Neural progenitor cell (in vitro differentiated cells): ENCODE results near the gene RBMXL2. TPM values are rescaled to one million over a fixed set of nuclear protein-coding genes. Genes with fewer than 3 reads are reported as not detected.

ENCODE experiments used
- DNase-seq: peaks from one replicate; pipeline ENCODE4 v3.0.0-alpha.2; 2016; ENCODE audit warnings: low spot score
- H2AFZ ChIP-seq: fragments of 200-600 bp; sonication (generic); replicated peaks from 2 replicates; pipeline ENCODE4 v1.6.1; 2016; ENCODE audit warnings: antibody characterized with exemption
- H3F3A ChIP-seq: fragments of 200-600 bp; sonication (generic); 2 replicates; pipeline ENCODE4 v1.6.1; 2016; ENCODE audit warnings: antibody characterized with exemption, low read depth
- H3K27ac ChIP-seq: fragments of 200-600 bp; sonication (generic); 2 replicates; pipeline ENCODE4 v1.5.1; 2016; ENCODE audit warnings: mild to moderate bottlenecking
- H3K27me3 ChIP-seq: fragments of 200-600 bp; sonication (generic); 2 replicates; pipeline ENCODE4 v1.6.1; 2016; ENCODE audit warnings: mild to moderate bottlenecking, moderate library complexity
- H3K36me3 ChIP-seq: fragments of 200-600 bp; sonication (generic); 2 replicates; pipeline ENCODE4 v1.5.1; 2016
- H3K4me1 ChIP-seq: fragments of 200-600 bp; sonication (generic); 2 replicates; pipeline ENCODE4 v1.6.1; 2016; ENCODE audit warnings: mixed run types
- H3K4me2 ChIP-seq: fragments of 200-600 bp; sonication (generic); 2 replicates; pipeline ENCODE4 v1.6.1; 2016
- H3K4me3 ChIP-seq: fragments of 200-600 bp; sonication (generic); 2 replicates; pipeline ENCODE4 v1.5.1; 2016
- H3K79me2 ChIP-seq: fragments of 200-600 bp; sonication (generic); 2 replicates; pipeline ENCODE4 v1.6.1; 2016; ENCODE audit warnings: low read depth
- H3K9ac ChIP-seq: fragments of 200-600 bp; sonication (generic); 2 replicates; pipeline ENCODE4 v1.6.1; 2016
- H3K9me3 ChIP-seq: fragments of 200-600 bp; sonication (generic); 2 replicates; pipeline ENCODE4 v1.5.1; 2016; ENCODE audit warnings: low read depth
- H4K20me1 ChIP-seq: fragments of 200-600 bp; sonication (generic); 2 replicates; pipeline ENCODE4 v1.6.1; 2016; ENCODE audit warnings: low read depth
- H3K27ac Mint-ChIP-seq: 3 replicates; pipeline ENCODE4 v1.8.0; 2021; ENCODE audit warnings: mixed read lengths
- H3K27me3 Mint-ChIP-seq: 2 replicates; pipeline ENCODE4 v1.8.0; 2022; ENCODE audit warnings: low read depth, mild to moderate bottlenecking, inconsistent platforms, moderate library complexity, mixed read lengths; ENCODE audit not compliant: insufficient read depth
- H3K36me3 Mint-ChIP-seq: 3 replicates; pipeline ENCODE4 v1.8.0; 2021; ENCODE audit warnings: mixed read lengths
- H3K4me1 Mint-ChIP-seq: 3 replicates; pipeline ENCODE4 v1.8.0; 2021; ENCODE audit warnings: mixed read lengths
- H3K4me3 Mint-ChIP-seq: 3 replicates; pipeline ENCODE4 v1.8.0; 2021; ENCODE audit warnings: mild to moderate bottlenecking, moderate library complexity, mixed read lengths
- H3K9me3 Mint-ChIP-seq: 3 replicates; pipeline ENCODE4 v1.8.0; 2020; ENCODE audit warnings: mixed read lengths
- CTCF ChIP-seq: fragments of 200-600 bp; sonication (generic); IDR thresholded peaks from 2 replicates; pipeline ENCODE4 v1.5.1; 2017; ENCODE audit warnings: antibody characterized with exemption, mild to moderate bottlenecking
- EZH2 ChIP-seq: fragments of 200-600 bp; sonication (generic); IDR thresholded peaks from 2 replicates; pipeline ENCODE4 v1.6.1; 2017; ENCODE audit warnings: antibody characterized with exemption, mild to moderate bottlenecking, moderate library complexity
- EZH2phosphoT487 ChIP-seq: fragments of 200-600 bp; sonication (generic); IDR thresholded peaks from 2 replicates; pipeline ENCODE4 v1.6.1; 2017; ENCODE audit warnings: antibody characterized with exemption
- total RNA-seq: library from RNA; depleted of rRNA; stranded (reverse); fragments of >200 nt; gene quantifications from 2 replicates; pipeline ENCODE4 v1.2.3, GENCODE V29; 2015; ENCODE audit warnings: low replicate concordance

Gene RBMXL2
- total RNA-seq, 1 donor from 2014 or later, result not detected

DNA sequence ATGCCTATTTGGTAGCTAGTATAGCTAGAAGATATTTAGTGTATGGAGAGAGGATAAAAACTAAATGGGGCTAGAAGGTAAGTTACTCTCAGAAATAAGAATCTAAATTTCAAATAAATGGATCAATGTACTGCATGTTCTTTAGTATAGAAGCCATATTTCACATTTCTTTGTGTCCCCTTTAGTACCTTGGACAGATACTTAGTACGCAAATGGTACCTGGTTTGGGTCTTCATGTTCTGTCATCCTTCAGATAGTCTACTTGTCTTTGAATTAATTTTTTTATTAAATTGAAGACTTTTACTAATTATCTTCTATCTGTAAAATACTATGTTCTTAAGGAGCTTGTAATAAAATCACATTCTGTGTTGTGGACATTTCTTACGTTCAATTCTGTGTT is 26.3 kb upstream of the RBMXL2 start:
- H3K27ac ChIP-seq, result no peak overlapping the region
- peaks cover 5% of the 10 kb centered on the region for H3K4me1 ChIP-seq
- no peak overlapping the region for H3K4me3 ChIP-seq
- H3K36me3 ChIP-seq, result no peaks in the 10 kb centered on the region
- H2AFZ ChIP-seq, result no peak overlapping the region
- no peaks in the 10 kb centered on the region for H3K27me3 Mint-ChIP-seq
- no peaks in the 10 kb centered on the region for H3F3A ChIP-seq
- H3K79me2 ChIP-seq, result no peaks in the 10 kb centered on the region
- H3K27me3 ChIP-seq, result no peaks in the 10 kb centered on the region
- TF ChIP-seq EZH2 (no peak), CTCF (no peak), EZH2phosphoT487 (no peak)
- H3K36me3 Mint-ChIP-seq, result no peaks in the 10 kb centered on the region
- H3K4me2 ChIP-seq, result no peak overlapping the region
- H4K20me1 ChIP-seq, result no peaks in the 10 kb centered on the region
- no peak for DNase-seq
- no peaks in the 10 kb centered on the region for H3K4me1 Mint-ChIP-seq
- no peak overlapping the region for H3K27ac Mint-ChIP-seq
- no peak overlapping the region for H3K4me3 Mint-ChIP-seq
- H3K9me3 ChIP-seq, result no peaks in the 10 kb centered on the region
- no peaks in the 10 kb centered on the region for H3K9me3 Mint-ChIP-seq
- H3K9ac ChIP-seq, result no peak overlapping the region

- no peak overlapping the region for H3K27ac ChIP-seq
- H3K27me3 ChIP-seq, result no peaks in the 10 kb centered on the region
- no peaks in the 10 kb centered on the region for H3K9me3 ChIP-seq
- H4K20me1 ChIP-seq, result no peaks in the 10 kb centered on the region
- Mint-ChIP-seq H3K27ac (no peak overlapping the region), H3K4me1 (peaks cover 18% of the 10 kb centered on the region), H3K4me3 (no peak overlapping the region), H3K9me3 (peaks cover 3% of the 10 kb centered on the region), H3K27me3 (peaks cover 4% of the 10 kb centered on the region), H3K36me3 (no peaks in the 10 kb centered on the region)
- TF ChIP-seq EZH2phosphoT487, result no peak
- no peak for TF ChIP-seq CTCF
- TF ChIP-seq EZH2, result no peak
- H3K4me2 ChIP-seq, result no peak overlapping the region
- no peaks in the 10 kb centered on the region for H3K36me3 ChIP-seq
- H3K4me3 ChIP-seq, result no peak overlapping the region
- no peak overlapping the region for H2AFZ ChIP-seq
- no peaks in the 10 kb centered on the region for H3F3A ChIP-seq
- DNase-seq, result no peak
- no peaks in the 10 kb centered on the region for H3K79me2 ChIP-seq
- no peak overlapping the region for H3K9ac ChIP-seq
- H3K4me1 ChIP-seq, result no peaks in the 10 kb centered on the region
Measured at GRCh38 chr11:7072401-7073028, 16.3 kb upstream of the RBMXL2 start.

DNA sequence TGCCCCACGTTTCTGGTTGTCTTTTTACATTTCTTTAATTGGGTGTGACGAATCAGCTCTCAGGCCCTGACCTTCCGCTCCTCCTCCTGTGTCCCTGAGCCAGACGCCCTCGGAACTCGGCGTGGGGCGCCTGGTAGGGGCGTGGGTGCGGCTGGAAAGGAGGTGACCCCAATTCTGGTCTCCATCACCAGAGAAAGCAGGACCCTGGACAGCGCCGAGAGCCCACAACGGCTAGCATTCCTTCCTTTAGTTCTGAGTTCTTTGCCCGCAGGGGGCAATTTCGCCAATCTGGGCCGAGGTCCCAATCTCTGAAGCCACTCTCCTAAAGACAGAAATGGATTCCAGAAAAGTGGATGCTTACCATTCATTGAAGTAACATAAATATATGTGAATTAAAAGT is 11.7 kb upstream of the RBMXL2 start:
- Histone ChIP-seq H3K9ac (no peak overlapping the region), H3K27ac (no peak overlapping the region), H3F3A (no peaks in the 10 kb centered on the region), H3K9me3 (no peaks in the 10 kb centered on the region), H3K4me1 (no peaks in the 10 kb centered on the region), H3K27me3 (no peaks in the 10 kb centered on the region), H4K20me1 (no peaks in the 10 kb centered on the region), H3K79me2 (no peaks in the 10 kb centered on the region), H3K4me3 (no peak overlapping the region), H3K36me3 (no peaks in the 10 kb centered on the region), H2AFZ (no peak overlapping the region), H3K4me2 (no peak overlapping the region)
- TF ChIP-seq CTCF (no peak), EZH2phosphoT487 (no peak), EZH2 (no peak)
- Mint-ChIP-seq H3K9me3 (peaks cover 8% of the 10 kb centered on the region), H3K27ac (no peak overlapping the region), H3K36me3 (no peaks in the 10 kb centered on the region), H3K4me1 (peaks cover 18% of the 10 kb centered on the region), H3K4me3 (no peak overlapping the region), H3K27me3 (peaks cover 5% of the 10 kb centered on the region)
- DNase-seq, result peak; percentile 74
